NCI-H2196 treated with DMSO at 0.1 percent for 48 hours (cell line): Measurements from ENCODE around the gene AKT3.
"Not testable (repeated sequence)": the region's sequence is repeated elsewhere in the genome, so short reads cannot be mapped to it uniquely, and the experiment has no call there.

Source experiments
- DNase-seq: peaks from one replicate; lab custom pipeline; 2025; ENCODE audit not compliant: unreplicated experiment; lab: John Stamatoyannopoulos, UW

AKT3 gene

DNA sequence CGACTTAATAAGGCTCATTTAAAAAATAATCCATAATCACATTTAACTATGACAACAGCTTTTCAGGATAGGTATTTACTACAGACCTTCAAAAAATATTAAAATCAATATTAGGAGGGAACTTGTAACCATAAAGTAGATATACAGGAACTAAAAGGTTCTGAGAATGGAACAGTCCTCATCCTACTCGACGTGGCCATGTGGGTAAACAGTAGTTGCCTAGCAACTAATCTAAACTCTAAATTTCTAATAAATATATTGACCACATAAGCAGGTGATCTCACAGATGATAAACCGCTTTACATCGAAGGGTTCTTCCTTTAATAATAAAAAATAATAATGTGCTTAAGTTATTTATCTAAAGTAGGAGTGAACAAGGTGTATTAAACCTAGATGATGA lies 7.9 kb downstream of the AKT3 start:
- DNase-seq: no peak

DNA sequence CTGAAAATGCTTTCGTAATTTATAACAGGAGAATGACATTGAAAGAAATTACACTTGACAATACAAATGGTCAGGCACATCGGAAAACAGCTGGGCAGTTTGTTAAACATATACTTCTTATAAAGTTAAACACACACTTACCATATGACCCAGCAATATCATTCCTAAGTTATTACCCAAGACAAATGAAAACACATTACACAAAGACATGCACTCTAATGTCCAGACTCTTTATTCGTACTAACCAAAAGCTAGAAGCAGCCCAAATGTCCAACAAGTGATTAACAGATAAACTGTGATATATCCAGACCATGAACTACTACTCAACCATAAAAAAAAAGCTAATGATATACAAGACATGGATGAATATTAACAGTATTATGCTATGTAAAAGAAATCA lies 8.5 kb downstream of the AKT3 start:
- DNase-seq: no peak

DNA sequence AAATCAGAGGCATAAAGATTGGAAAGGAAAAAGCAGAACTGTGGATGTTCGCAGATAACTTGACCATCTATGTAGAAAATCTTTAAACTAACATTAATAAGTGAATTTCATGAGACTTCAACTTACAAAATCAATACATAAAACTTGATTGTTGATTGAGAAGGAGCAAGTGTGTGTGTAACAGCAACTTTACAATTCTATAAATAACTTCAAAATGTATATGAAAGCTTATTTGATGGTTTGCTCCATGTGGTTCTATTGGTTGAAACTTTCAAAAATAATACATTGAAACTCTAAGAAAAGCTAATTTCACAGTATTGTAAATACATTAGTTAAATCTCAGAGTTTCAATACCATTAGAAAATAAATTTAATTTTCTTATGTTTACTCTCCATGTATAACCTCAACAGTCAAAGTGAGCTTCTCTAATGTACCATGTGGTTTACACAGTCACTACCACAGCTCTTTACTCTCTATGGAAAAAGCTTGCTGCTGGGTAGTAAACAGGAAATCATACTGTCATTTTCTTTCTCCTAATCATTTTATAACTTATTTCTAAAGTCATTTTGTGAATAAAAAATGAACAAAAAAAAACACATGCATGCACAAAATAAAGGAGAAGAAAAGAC lies 12.0 kb downstream of the AKT3 start:
- DNase-seq: no peak

DNA sequence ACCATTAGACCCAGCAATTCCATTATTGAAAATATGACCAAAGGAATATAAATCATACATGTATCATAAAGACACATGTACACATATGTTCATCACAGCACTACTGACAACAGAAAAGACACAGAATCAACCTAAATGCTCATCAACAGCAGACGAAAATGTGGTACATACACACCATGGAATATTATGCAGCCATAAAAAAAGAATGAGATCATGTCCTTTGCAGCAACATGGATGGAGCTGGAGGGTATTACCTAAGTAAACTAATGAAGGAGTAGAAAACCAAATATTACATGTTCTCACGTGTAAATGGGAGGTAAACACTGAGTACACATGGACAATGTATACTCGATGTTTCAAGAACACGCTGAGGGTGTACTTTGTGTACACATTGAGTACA lies 15.9 kb downstream of the AKT3 start:
- DNase-seq: no peak

DNA sequence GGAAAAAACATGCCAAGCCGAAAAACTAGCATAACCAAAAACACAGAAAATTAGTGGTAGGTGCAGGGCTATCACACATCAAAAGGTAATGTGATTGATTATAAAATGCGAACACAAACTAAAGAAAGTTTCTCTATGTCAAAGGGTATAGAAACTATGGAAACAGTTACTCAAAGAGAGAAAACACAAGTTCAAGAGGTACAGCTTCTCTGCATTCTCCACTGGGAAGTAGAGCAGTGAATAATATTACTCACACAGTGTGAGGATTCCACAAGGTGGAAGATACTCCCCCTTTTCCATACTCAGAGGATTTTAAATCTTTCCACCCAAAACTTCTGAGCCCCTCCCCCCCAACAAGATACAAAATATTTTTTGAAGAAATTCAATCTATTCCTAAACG lies 18.6 kb downstream of the AKT3 start:
- DNase-seq: no peak

DNA sequence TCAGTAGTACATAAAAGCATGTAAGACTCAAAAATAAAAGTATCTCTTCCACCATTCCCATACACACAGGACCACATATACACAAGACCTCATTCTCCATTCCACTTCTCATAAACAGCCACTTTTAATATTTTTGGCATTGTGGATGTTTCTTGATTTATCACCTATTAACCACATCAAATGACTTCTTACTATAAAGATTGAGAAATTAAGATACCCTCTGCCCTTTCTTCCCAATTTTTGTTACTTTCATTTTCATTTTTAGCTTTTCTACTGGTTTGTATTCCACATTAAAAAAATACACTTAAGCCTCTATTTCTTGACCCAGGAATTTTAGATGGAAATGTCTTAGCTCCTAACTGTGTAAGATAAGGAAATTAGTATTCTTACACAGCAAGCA lies 22.8 kb downstream of the AKT3 start:
- no peak for DNase-seq

DNA sequence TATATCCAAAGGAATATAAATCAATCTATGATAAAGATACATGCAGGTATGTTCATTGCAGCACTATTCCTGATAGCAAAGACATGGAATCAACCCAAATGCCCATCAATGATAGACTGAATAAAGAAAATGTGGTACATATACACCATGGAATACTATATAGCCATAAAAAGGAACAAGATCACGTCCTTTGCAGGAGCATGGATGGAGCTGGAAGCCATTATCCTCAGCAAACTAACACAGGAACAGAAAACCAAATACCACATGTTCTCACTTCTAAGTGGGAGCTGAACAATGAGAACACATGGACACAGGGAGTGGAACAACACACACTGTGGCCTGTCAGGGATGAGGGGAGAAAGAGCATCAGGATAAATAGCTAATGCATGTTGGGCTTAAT lies 25.1 kb downstream of the AKT3 start:
- not testable (repeated sequence) for DNase-seq

DNA sequence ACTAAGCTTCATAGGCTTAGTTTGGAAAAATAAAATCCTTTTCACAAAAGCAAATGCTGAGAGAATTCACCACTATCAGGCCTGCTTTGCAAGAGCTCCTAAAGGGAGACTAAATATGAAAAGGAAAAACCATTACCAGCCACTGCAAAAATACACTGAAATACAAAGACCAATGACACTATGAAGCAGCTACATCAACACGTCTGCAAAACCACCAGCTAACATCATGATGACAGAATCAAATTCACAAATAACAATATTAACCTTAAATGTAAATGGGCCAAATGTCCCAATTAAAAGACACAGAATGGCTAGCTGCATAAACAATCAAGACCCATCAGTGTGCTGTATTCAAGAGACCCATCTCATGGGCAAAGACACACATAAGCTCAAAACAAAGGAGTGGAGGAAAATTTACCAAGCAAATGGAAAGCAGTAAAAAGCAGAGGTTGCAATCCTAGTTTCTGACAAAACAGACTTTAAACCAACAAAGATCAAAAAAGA lies 28.8 kb downstream of the AKT3 start:
- DNase-seq: no peak

DNA sequence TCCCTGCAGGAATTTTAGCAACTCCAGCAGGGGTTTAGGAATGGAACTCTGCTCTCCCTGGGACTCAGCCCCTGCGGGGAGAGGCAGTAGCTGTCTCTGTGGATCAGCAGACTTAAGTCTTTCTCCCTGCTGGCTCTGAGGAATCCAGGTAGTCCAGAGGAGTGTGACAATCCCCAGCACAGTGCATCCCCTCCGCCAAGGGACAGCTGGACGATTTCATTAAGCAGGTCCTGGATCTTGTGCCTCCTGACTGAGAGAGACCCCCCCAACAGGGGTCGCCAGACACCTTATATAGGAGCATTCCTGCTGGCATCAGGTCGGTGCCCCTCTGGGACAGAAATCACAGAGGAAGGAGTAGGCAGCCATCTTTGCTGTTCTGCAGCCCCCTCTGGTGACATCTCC lies 30.6 kb downstream of the AKT3 start:
- no peak for DNase-seq

DNA sequence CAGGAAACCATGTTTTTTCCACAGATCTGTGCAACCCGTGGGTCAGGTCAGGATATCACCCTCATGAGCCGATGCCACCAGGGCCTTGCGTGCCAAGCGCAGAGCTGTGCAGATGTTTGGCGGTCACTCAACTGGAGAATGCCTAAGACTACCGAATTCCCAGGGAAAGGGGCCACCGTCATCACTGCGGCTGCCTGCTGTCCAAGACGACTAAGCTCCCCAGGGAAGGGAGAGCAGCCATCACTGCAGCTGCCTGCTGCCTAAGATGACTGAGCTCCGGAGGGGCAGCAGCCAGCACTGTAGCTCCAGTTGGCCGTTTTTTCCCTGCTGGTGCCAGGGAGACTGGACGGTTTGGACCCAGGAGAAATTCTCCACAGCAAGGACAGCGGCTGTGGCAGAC lies 31.1 kb downstream of the AKT3 start:
- no peak for DNase-seq

DNA sequence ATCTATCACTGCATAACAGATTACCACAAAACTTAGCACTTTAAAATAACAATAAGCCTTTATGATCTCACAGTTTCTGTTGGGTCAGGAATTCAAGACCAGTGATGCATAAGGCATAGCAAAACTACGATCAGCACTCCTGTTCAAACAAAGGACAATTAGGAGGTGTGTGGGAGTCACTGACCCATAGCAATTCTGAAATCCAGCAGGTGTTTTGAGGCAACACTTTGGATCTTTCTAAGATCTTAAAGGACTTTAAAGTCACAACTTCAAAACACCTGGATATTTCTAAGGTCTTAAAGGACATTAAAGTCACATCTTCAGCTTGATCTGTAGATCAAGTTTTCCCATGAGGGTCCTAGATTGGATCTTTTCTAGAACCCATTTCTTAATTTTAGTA lies 35.3 kb downstream of the AKT3 start:
- no peak for DNase-seq

DNA sequence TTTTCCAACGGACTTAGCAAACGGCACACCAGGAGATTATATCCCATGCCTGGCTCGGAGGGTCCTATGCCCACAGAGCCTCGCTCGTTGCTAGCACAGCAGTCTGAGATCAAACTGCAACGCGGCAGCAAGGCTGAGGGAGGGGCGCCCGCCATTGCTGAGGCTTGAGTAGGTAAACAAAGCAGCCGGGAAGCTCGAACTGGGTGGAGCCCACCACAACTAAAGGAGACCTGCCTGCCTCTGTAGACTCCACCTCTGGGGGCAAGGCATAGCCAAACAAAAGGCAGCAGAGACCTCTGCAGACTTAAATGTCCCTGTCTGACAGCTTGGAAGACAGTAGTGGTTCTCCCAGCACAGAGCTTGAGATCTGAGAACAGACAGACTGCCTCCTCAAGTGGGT lies 42.7 kb downstream of the AKT3 start:
- not testable (repeated sequence) for DNase-seq

DNA sequence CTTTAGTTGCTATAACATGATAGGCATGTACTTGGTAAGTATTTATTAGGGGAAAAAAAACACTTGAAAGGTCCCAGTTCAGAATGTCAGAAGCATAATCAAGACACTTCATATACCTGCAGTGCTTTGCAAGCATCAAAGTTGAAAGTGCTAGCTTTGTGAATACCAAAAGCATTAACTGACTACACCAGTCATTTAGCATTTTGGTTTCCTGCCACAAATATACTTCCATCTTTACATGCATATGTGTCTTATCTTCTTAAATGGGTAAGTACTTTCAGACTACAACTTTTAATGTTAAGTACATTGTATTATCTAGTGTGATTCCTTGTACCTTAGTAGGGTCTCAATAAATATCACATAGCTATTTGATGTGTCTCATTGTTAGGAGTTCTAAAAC lies 43.7 kb downstream of the AKT3 start:
- DNase-seq: no peak

DNA sequence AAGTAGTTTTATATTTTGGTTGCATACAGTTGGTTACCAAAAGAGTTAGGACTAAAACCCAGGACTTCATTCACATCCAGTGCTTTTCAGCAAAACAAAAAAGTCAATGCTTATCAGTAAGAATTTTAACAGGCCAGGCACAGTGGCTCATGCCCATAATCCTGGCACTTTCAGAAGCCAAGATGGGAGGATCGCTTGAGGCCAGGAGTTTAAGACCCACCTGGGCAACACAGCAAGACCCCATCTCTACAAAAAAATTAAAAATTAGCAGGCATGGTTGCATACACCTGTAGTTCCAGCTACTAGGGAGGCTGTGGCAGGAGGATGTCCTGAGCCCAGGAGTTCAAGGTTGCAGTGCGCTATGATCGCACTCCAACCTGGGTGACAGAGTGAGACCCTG lies 47.3 kb downstream of the AKT3 start:
- DNase-seq: no peak

DNA sequence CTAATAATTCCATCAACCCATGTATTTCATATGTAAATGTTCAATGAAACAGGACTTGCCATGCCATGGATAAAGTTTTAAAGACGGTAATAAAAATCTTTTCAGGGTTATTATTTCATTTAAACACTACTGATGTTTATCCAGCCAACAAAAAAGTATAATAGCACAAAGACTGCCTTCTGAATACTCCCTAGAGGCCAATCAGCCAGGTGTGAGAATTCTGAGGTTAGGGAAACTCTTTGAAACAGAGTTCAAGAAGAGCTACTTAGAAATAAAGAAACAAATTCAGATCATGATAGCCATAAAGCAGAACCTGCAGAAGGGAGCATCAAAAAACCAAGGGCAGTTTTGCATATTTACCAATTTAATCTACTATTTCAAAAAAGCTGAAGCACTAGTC lies 48.7 kb downstream of the AKT3 start:
- no peak for DNase-seq

DNA sequence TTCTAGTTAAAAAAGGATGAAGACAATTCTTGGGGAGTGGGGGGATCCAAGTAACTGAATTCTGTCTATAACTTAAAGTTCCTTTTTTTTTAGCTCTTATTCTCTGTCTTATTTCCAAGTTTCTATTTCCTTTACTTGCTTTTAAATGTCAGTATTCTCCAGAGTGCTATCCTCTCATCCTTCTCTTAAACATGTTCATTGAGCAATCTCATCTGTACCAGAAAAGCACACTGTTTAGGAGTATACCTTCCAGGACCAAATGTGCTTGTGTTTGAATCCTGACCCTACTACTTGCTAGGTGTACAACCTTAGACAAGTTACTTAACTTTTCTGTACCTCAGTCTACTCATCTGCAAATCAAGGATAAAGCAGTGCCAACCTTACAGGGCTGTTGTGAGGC lies 50.1 kb downstream of the AKT3 start:
- DNase-seq: no peak

DNA sequence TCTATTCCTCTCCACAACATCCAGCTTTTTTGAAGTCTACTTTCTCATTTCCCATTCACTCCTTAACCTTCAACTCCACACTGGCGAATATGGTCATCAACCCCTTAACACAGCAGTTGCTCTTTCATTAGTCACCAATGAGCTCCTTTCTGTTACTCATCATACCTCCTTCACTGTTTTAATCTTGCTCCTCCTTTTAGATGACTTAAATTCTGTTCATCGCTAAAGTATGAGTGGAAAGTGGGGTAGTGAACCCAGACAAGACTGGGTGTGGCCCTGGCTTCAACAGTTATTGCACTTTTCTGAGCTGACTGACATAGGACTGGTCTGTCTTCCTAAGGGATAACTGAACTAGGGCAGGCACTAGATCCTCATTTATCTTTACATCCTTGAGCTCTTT lies 51.3 kb downstream of the AKT3 start:
- no peak for DNase-seq

DNA sequence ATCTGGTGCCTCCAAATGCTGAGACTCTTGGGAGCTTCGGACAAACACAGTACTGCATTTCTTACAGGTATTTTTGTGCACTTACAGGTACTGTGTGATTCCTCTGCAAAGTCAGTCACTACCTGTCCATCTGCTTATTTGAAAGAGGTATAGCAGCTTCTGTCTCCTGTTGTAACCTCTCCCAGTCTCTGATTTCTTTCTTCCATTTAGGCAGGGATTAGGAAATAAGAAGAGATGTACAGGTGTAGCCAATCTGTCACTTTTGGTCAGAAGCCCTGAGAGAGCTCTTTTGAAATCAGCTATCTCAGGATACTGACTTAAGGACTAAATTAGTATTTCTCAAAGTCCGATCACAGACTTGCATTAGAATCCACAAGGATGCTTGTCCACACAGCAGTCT lies 54.0 kb downstream of the AKT3 start:
- DNase-seq: no peak

DNA sequence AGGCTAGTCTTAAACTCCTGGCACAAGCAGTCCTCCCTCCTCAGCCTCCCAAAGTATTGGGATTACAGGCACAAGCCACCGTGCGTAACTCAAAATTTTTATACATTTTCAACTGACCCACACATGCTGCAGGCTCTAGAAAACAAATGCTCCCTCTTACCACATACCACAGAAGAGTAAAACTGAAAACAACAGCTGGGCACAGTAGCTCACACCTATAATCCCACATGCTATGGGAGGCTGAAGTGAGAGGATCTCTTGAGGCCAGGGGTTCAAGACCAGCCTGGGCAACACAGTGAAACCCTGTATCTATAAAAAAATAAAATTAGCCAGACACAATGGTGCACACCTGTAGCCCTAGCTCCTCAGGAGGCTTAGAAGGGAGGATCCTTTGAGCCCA lies 56.7 kb downstream of the AKT3 start:
- no peak for DNase-seq

DNA sequence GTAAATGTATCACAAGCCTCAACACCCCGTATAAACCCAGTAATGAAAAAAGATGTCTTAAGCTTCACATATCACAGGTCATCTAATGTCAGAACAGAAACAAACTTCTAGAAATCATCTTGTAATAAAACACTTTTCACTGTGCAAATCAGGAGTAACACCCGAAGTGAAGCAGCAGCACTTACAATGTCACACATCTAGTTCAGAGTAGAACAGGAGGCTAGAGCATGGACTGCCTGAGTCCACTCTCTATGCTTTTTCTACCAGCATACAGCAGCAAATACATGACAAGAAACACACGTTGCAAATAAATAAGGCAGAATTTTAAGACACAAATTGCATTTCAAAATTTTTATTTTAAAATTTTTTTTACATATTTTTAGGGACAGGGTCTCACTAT lies 57.2 kb downstream of the AKT3 start:
- DNase-seq: no peak

DNA sequence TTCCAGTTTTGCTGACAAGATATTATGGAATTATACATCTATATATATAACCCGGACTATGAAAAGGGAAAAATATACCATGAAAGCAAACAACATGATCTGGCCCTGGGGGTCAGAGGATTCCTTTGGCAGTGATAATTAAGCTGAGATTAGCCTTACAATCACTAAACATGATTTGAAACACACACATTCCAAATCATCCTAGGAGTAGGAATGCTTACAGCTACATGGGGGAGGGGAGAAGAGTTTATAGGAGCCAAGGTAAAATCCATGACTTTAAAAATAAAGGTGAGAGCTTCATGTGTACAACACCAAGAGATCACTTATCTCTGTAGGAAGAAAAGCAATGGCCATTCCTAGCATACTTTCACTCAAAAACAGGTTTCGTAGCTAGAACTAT lies 57.6 kb downstream of the AKT3 start:
- DNase-seq: no peak

DNA sequence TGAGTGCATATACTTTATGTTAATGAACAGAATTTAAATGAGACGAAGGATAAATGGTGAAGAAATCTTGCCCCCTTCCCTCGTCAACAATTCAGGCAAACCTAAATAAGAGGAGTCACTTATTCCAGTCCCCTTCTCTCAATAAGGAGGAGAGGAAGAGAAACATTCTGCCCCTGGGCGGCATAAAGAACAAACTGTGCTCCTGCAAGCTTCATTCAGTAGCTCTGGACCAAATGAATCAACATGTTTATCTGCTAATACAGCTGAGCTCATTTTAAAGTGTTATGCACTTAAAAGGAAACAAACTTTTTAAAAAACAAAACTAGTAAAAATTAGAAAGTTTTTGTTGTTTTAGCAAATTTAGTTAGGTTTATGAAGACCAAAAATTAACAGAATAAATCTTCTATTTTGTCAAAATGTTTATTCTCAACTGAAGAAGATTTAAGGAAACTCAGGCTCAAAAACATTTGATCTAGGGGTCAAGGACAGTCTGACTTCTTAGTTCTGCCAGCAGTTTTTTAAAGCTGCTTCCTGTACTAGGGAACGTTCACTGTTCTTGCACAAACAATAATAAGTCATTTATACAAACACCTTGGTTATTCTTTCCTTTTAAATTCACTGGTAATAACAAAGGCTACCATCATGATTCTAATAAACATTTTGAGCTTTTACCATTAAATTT lies 58.3 kb downstream of the AKT3 start:
- no peak for DNase-seq

DNA sequence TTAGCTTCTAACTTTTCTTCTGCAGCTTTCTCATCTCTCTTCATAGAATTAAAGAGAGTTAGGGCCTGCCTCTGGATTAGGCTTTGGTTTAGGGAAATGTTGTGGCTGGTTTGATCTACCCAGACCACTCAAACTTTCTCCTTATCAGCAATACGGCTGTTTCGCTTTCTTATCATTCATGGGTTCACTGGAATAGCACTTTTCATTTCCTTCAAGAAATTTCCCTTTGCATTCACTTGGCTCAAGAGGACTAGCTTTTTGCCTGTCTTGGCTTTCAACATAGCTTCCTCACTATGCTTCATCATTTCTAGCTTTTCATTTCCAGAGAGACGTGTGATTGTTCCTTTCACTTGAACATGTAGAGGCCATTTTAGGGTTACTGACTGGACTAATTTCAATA lies 59.6 kb downstream of the AKT3 start:
- no peak for DNase-seq
